ENCODE measurements around the gene RNU1-2. TPM values are rescaled to one million over a fixed set of nuclear protein-coding genes. Genes with fewer than 3 reads are reported as not detected.
"Not testable (repeated sequence)": the region's sequence is repeated elsewhere in the genome, so short reads cannot be mapped to it uniquely, and the experiment has no call there.

Gene RNU1-2
- total and polyA plus RNA-seq, 4 experiments from 2014 or later: 3,010 to 3,866 TPM; not detected in 2

GRCh38 chr1:16927711-16928485 is 32.1 kb downstream of the RNU1-2 start:
- peaks cover 6 to 26% (median 7%) of the 10 kb centered on the region in 4 donors for H3K4me1 Mint-ChIP-seq
- no peaks in the 10 kb centered on the region for H3K27me3 Mint-ChIP-seq
- H3K27ac Mint-ChIP-seq: peak overlapping the region in 2 of 7 donors; percentile 49 to 63

DNA sequence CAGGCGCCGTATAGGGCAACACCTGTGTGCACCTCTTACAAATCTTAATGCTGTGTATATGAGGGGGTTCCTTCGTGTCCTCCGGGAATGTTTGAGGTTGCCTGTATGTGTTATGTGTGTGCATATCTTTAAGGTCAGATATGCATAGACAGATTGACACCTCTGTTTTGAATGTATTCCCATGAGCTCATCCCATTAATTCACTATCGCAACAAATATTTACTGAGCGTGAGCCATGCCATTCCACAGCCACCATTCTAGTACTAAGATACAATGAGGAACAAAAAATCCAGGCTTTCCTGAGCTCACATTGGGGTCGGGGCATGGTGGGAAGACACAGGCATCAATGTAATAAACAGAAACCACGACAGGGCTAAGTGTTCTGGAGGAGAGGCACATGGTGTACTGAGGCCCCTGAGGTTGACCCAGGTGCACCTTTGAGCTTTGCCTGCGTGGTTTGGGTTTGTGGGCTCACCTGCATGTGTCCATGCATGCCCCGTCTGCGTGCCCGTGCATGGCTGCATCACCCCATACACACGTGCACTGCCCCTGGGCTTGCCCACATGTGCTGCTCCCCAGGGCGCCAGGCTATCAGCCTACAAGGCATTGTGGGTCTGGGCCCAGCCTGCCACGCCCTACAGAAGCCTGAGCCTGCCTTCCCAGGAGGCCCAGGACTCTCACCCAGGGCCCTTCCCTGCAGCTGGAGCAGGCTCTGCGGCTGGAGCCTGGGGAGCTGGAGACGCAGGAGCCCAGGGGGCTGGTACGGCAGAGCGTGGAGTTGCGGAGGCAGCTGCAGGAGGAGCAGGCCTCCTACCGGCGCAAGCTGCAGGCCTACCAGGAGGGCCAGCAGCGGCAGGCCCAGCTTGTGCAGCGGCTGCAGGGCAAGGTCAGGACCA is 33.6 kb downstream of the RNU1-2 start:
- H3K36me3 ChIP-seq (ENCODE audit: insufficient read depth, low read length); H3K4me3 ChIP-seq (ENCODE audit: low read length in 2 of 2); H3K27ac Mint-ChIP-seq; H3K9me3 Mint-ChIP-seq; H3K9me3 ChIP-seq (ENCODE audit: control insufficient read depth in 1 of 2, low read length in 2 of 2); DNase-seq; intact Hi-C loops (cut with micrococcal nuclease); H3K4me1 ChIP-seq (ENCODE audit: insufficient read depth, low read length); H3K4me3 Mint-ChIP-seq; H3K27ac ChIP-seq (ENCODE audit: low read depth, low read length); H3K27me3 Mint-ChIP-seq; H3K27me3 ChIP-seq (ENCODE audit: insufficient read depth, low read length): not testable (repeated sequence)
- Mint-ChIP-seq H3K36me3 (peaks cover 9 to 11% of the 10 kb centered on the region in 2 donors), H3K4me1 (peaks cover 5 to 16% (median 7%) of the 10 kb centered on the region in 4 donors)
- ChIA-PET CTCF (ENCODE audit: partially characterized antibody) (interaction anchor here (1.2 kb wide), 1 partner anchor 31 kb away, joined by 4 read pairs; no protein-coding TSS in a partner anchor), POLR2A (ENCODE audit: partially characterized antibody) (interaction anchor here (1.2 kb wide), 1 partner anchor 24 kb away, joined by 4 read pairs; no protein-coding TSS in a partner anchor)

More at GRCh38 chr1:16927711-16928485, 32.1 kb downstream of the RNU1-2 start:
- intact Hi-C loops (cut with micrococcal nuclease): no loop called here
- CTCF ChIA-PET (ENCODE audit: partially characterized antibody): interaction anchor here (0.6 kb wide), 1 partner anchor 1242 kb away, joined by 3 read pairs; no protein-coding TSS in a partner anchor
- POLR2A ChIA-PET (ENCODE audit: partially characterized antibody): no interaction called here
- Mint-ChIP-seq H3K9me3 (no peaks in the 10 kb centered on the region), H3K4me3 (no peak overlapping the region), H3K36me3 (peaks cover 9 to 13% of the 10 kb centered on the region in 2 donors)
- Histone ChIP-seq H3K36me3 (ENCODE audit: insufficient read depth, low read length) (no peaks in the 10 kb centered on the region), H3K4me1 (ENCODE audit: insufficient read depth, low read length) (no peaks in the 10 kb centered on the region), H3K4me3 (ENCODE audit: low read length in 2 of 2) (no peak overlapping the region), H3K27ac (ENCODE audit: low read depth, low read length) (no peak overlapping the region), H3K27me3 (ENCODE audit: insufficient read depth, low read length) (no peaks in the 10 kb centered on the region), H3K9me3 (ENCODE audit: control insufficient read depth in 1 of 2, low read length in 2 of 2) (no peaks in the 10 kb centered on the region)
- no peak for DNase-seq

DNA sequence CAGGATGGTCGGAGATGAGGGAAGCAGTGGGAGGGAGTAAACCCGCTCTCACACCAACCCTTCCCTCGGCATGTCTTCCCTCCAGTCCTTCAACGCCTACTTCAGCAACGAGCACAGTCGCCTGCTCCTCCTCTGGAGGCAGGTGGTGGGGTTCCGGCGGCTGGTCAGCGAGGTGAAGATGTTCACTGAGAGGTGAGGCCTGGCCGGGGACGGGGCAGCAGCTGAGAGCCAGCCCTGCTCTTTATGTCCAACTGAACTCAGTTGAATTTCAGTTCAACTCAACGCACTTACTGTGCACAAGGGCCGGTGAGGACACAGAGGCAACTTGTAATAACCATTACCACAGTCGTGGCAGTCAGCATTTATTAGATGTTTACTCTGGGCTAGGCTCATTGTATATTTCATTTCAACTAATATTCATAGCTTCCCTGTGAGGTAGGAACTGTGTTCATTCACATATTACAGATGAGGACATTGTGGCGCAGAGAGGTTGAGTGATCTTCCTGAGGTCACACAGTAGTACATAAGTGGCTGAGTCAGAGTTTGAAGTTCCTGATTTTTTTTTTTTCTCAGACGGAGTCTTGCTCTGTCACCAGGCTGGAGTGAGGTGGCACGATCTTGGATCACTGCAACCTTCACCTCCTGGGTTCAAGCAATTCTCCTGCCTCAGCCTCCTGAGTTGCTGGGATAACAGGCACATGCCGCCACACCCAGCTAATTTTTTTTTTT is 35.6 kb downstream of the RNU1-2 start:
- CTCF ChIA-PET (ENCODE audit: partially characterized antibody): interaction anchor here (0.6 to 1.3 kb wide), 2 partner anchors 311 to 1140 kb away, joined by 3 to 4 read pairs; no protein-coding TSS in a partner anchor
- H3K27me3 ChIP-seq (ENCODE audit: insufficient read depth, low read length); H3K9me3 ChIP-seq (ENCODE audit: control insufficient read depth in 1 of 2, low read length in 2 of 2); intact Hi-C loops (cut with micrococcal nuclease); H3K4me3 ChIP-seq (ENCODE audit: low read length in 2 of 2); H3K27ac ChIP-seq (ENCODE audit: low read depth, low read length); H3K36me3 ChIP-seq (ENCODE audit: insufficient read depth, low read length); H3K9me3 Mint-ChIP-seq; DNase-seq; H3K4me1 ChIP-seq (ENCODE audit: insufficient read depth, low read length); H3K27me3 Mint-ChIP-seq; POLR2A ChIA-PET (ENCODE audit: partially characterized antibody); H3K4me3 Mint-ChIP-seq; H3K27ac Mint-ChIP-seq: not testable (repeated sequence)
- Mint-ChIP-seq H3K4me1 (peaks cover 3 to 11% (median 6%) of the 10 kb centered on the region in 4 donors), H3K36me3 (peaks cover 9 to 12% of the 10 kb centered on the region in 2 donors)

DNA sequence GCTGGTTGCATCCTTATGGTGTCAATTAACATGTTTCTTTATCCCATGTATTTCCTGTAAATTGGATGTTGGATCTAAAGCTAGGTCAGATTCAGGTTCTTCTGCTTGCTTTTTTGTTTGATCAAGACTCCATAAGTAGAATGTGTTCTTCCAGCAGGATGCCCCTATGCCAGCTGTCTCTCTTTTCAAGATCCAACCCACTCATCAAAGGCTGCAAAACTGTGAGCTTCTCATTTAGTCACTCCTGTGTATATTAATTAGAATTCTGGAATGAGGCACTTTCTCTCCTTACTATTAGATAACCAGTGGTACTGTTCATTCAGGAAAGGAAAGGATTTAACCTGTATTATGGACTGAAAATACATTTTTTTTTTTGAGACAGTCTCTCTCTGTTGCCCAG is 38.2 kb downstream of the RNU1-2 start:
- H3K9me3 ChIP-seq (ENCODE audit: control insufficient read depth in 1 of 2, low read length in 2 of 2); POLR2A ChIA-PET (ENCODE audit: partially characterized antibody); H3K4me3 Mint-ChIP-seq; H3K9me3 Mint-ChIP-seq; H3K27me3 Mint-ChIP-seq; intact Hi-C loops (cut with micrococcal nuclease); H3K36me3 ChIP-seq (ENCODE audit: insufficient read depth, low read length); H3K27me3 ChIP-seq (ENCODE audit: insufficient read depth, low read length); H3K4me1 Mint-ChIP-seq; H3K4me1 ChIP-seq (ENCODE audit: insufficient read depth, low read length); H3K4me3 ChIP-seq (ENCODE audit: low read length in 2 of 2); H3K27ac ChIP-seq (ENCODE audit: low read depth, low read length); DNase-seq: not testable (repeated sequence)
- peaks cover 9 to 12% of the 10 kb centered on the region in 2 donors for H3K36me3 Mint-ChIP-seq
- peak overlapping the region in 1 of 7 donors; percentile 42 for H3K27ac Mint-ChIP-seq
- CTCF ChIA-PET (ENCODE audit: partially characterized antibody): interaction anchor here (0.7 kb wide), 1 partner anchor 665 kb away, joined by 3 read pairs; no protein-coding TSS in a partner anchor

GRCh38 chr1:16936580-16936979 is 40.8 kb downstream of the RNU1-2 start:
- H3K4me3 Mint-ChIP-seq: not testable (repeated sequence)
- POLR2A ChIA-PET (ENCODE audit: partially characterized antibody): interaction anchor here (1.2 kb wide), 1 partner anchor 31 kb away, joined by 4 read pairs; no protein-coding TSS in a partner anchor

GRCh38 chr1:16938351-16939321 is 42.9 kb downstream of the RNU1-2 start:
- H3K9me3 Mint-ChIP-seq: no peaks in the 10 kb centered on the region
- intact Hi-C loops (cut with micrococcal nuclease): no loop called here
- POLR2A ChIA-PET (ENCODE audit: partially characterized antibody): no interaction called here

More at GRCh38 chr1:16936580-16936979, 40.8 kb downstream of the RNU1-2 start:
- H3K36me3 ChIP-seq (ENCODE audit: insufficient read depth, low read length); H3K4me1 Mint-ChIP-seq; H3K9me3 Mint-ChIP-seq; DNase-seq; H3K36me3 Mint-ChIP-seq; H3K27me3 ChIP-seq (ENCODE audit: insufficient read depth, low read length); CTCF ChIA-PET (ENCODE audit: partially characterized antibody); H3K4me1 ChIP-seq (ENCODE audit: insufficient read depth, low read length); H3K9me3 ChIP-seq (ENCODE audit: control insufficient read depth in 1 of 2, low read length in 2 of 2); H3K4me3 ChIP-seq (ENCODE audit: low read length in 2 of 2); H3K27ac ChIP-seq (ENCODE audit: low read depth, low read length); H3K27ac Mint-ChIP-seq; intact Hi-C loops (cut with micrococcal nuclease); H3K27me3 Mint-ChIP-seq: not testable (repeated sequence)

More at GRCh38 chr1:16938351-16939321, 42.9 kb downstream of the RNU1-2 start:
- H3K4me3 ChIP-seq (ENCODE audit: low read length in 2 of 2): no peak overlapping the region
- peaks cover 6% of the 10 kb centered on the region for H3K36me3 ChIP-seq (ENCODE audit: insufficient read depth, low read length)
- CTCF ChIA-PET (ENCODE audit: partially characterized antibody): interaction anchor here (1.7 kb wide), 1 partner anchor 17 kb away, joined by 4 read pairs; the partner anchor contains the start of gene CROCC
- H3K4me1 ChIP-seq (ENCODE audit: insufficient read depth, low read length): no peaks in the 10 kb centered on the region
- H3K4me3 Mint-ChIP-seq: no peak overlapping the region
- peaks cover 12 to 13% of the 10 kb centered on the region in 2 donors for H3K36me3 Mint-ChIP-seq
- H3K27ac ChIP-seq (ENCODE audit: low read depth, low read length): no peak overlapping the region
- H3K27me3 Mint-ChIP-seq: no peaks in the 10 kb centered on the region
- no peaks in the 10 kb centered on the region for H3K9me3 ChIP-seq (ENCODE audit: control insufficient read depth in 1 of 2, low read length in 2 of 2)
- H3K27me3 ChIP-seq (ENCODE audit: insufficient read depth, low read length): no peaks in the 10 kb centered on the region
- no peak for DNase-seq
- peaks cover 0 to 4% (median 2%) of the 10 kb centered on the region in 4 donors for H3K4me1 Mint-ChIP-seq
- H3K27ac Mint-ChIP-seq: no peak overlapping the region

Data from CD4-positive, alpha-beta memory T cell (primary cell).